LNCaP clone FGC (cell line): ENCODE data around the gene CLPTM1L.

Experiments
- DNase-seq: peaks from one replicate; pipeline ENCODE4 v3.0.0-alpha.2; 2011; ENCODE audit warnings: low read depth
- H3K4me3 ChIP-seq: 2 replicates; pipeline ENCODE4 v1.5.1; 2011; ENCODE audit warnings: mild to moderate bottlenecking, low read depth, low read length, control low read depth
- CTCF ChIP-seq: IDR thresholded peaks from 2 replicates; pipeline ENCODE4 v1.5.1; 2012; ENCODE audit warnings: mild to moderate bottlenecking; ENCODE audit not compliant: control insufficient read depth, insufficient read depth; ENCODE audit errors: extremely low read depth

CLPTM1L gene

GRCh38 chr5:1282131-1282992, 62.5 kb downstream of the CLPTM1L start:
- no peak overlapping the region for H3K4me3 ChIP-seq
- no peak for TF ChIP-seq CTCF
- DNase-seq, result no peak

- no peak overlapping the region for H3K4me3 ChIP-seq
Observed at GRCh38 chr5:1281038-1281882, 63.6 kb downstream of the CLPTM1L start.

GRCh38 chr5:1280177-1281037, 64.5 kb downstream of the CLPTM1L start:
- no peak for TF ChIP-seq CTCF
- no peak for DNase-seq
- H3K4me3 ChIP-seq, result no peak overlapping the region

More at GRCh38 chr5:1281038-1281882, 63.6 kb downstream of the CLPTM1L start:
- TF ChIP-seq CTCF, result no peak
- DNase-seq, result no peak

GRCh38 chr5:1279443-1280151, 65.3 kb downstream of the CLPTM1L start:
- no peak for DNase-seq
- no peak for TF ChIP-seq CTCF
- H3K4me3 ChIP-seq, result no peak overlapping the region

GRCh38 chr5:1278656-1279442, 66.0 kb downstream of the CLPTM1L start:
- no peak for DNase-seq
- TF ChIP-seq CTCF, result no peak
- H3K4me3 ChIP-seq, result no peak overlapping the region
